PC-9 (cell line): ENCODE measurements around the gene HSBP1. TPM values are rescaled to one million over a fixed set of nuclear protein-coding genes. Genes with fewer than 3 reads are reported as not detected.

ENCODE experiments used
- BruUV-seq: library from RNA; stranded (reverse); fragments of 400-500 nt; replicated peaks from 2 replicates; lab custom pipeline; 2021; lab: Mats Ljungman, UMichigan
- CTCF ChIA-PET: fragments of 300-600 bp; sonication (Branson Sonifier 250); formaldehyde crosslinking; loops from one replicate; lab custom pipeline; 2022; ENCODE audit warnings: antibody characterized with exemption; lab: Charles Lee
- POLR2A ChIA-PET: fragments of 300-600 bp; sonication (Branson Sonifier 250); formaldehyde crosslinking; loops from one replicate; lab custom pipeline; 2022; ENCODE audit warnings: antibody characterized with exemption; ENCODE audit not compliant: unreplicated experiment; lab: Charles Lee
- DNase-seq, 2 experiments: peaks; one replicate each; pipeline versions ENCODE4 v3.0.0 to v3.0.0-alpha.2; 2015 to 2022; ENCODE audit warnings: mixed read lengths in 1 of 2
- H2AFZ ChIP-seq: fragments of 200-600 bp; sonication (generic); 2 replicates; pipeline ENCODE4 v1.8.1; 2017; ENCODE audit warnings: antibody characterized with exemption
- H3F3A ChIP-seq: fragments of 200-600 bp; sonication (generic); 2 replicates; pipeline ENCODE4 v1.8.1; 2017; ENCODE audit warnings: antibody characterized with exemption, mild to moderate bottlenecking, low read depth; ENCODE audit not compliant: insufficient read depth
- H3K27ac ChIP-seq: fragments of 200-600 bp; sonication (generic); 2 replicates; pipeline ENCODE4 v1.6.1; 2016; ENCODE audit warnings: mixed run types
- H3K27me3 ChIP-seq: fragments of 200-600 bp; sonication (generic); 2 replicates; pipeline ENCODE4 v1.6.1; 2016; ENCODE audit warnings: low read depth, mixed run types; ENCODE audit not compliant: insufficient read depth
- H3K36me3 ChIP-seq: fragments of 200-600 bp; sonication (generic); 2 replicates; pipeline ENCODE4 v1.6.1; 2016; ENCODE audit warnings: low read depth, mixed run types
- H3K4me1 ChIP-seq: fragments of 200-600 bp; sonication (generic); replicated peaks from 2 replicates; pipeline ENCODE4 v1.6.1; 2016; ENCODE audit warnings: mixed run types; ENCODE audit not compliant: insufficient read depth
- H3K4me2 ChIP-seq: fragments of 200-600 bp; sonication (generic); 2 replicates; pipeline ENCODE4 v1.6.1; 2017; ENCODE audit warnings: mixed run types
- H3K4me3 ChIP-seq: fragments of 200-600 bp; sonication (generic); 2 replicates; pipeline ENCODE4 v1.6.1; 2016; ENCODE audit warnings: mixed run types
- H3K79me2 ChIP-seq: fragments of 200-600 bp; sonication (generic); 2 replicates; pipeline ENCODE4 v1.6.1; 2017; ENCODE audit warnings: low read depth, mixed run types
- H3K9me2 ChIP-seq: fragments of 200-600 bp; sonication (generic); 2 replicates; pipeline ENCODE4 v1.8.1; 2017; ENCODE audit warnings: mild to moderate bottlenecking; ENCODE audit not compliant: insufficient read depth
- H3K9me3 ChIP-seq: fragments of 200-600 bp; sonication (generic); 2 replicates; pipeline ENCODE4 v1.8.1; 2016; ENCODE audit warnings: low read depth; ENCODE audit not compliant: insufficient read depth
- H4K20me1 ChIP-seq: fragments of 200-600 bp; sonication (generic); 2 replicates; pipeline ENCODE4 v1.8.1; 2017; ENCODE audit not compliant: insufficient read depth
- CTCF ChIP-seq: fragments of 200-600 bp; sonication (generic); conservative IDR thresholded peaks from 2 replicates; pipeline ENCODE4 v1.6.1; 2017; ENCODE audit warnings: mixed run types, antibody characterized with exemption, mild to moderate bottlenecking, moderate library complexity
- EZH2 ChIP-seq: fragments of 200-600 bp; sonication (generic); IDR thresholded peaks from 2 replicates; pipeline ENCODE4 v1.8.0; 2017; ENCODE audit warnings: antibody characterized with exemption, low read depth
- intact Hi-C: fragments of 100-400 bp; cut with micrococcal nuclease; formaldehyde crosslinking; loops from one replicate; pipeline ENCODE4 v1.10.0; 2022; ENCODE audit not compliant: unreplicated experiment
- total RNA-seq: library from RNA; stranded (reverse); gene quantifications from 2 replicates; pipeline ENCODE4 v1.2.3, GENCODE V29; 2021

Gene HSBP1
- total RNA-seq, 1 experiment from 2014 or later: 130 TPM

DNA sequence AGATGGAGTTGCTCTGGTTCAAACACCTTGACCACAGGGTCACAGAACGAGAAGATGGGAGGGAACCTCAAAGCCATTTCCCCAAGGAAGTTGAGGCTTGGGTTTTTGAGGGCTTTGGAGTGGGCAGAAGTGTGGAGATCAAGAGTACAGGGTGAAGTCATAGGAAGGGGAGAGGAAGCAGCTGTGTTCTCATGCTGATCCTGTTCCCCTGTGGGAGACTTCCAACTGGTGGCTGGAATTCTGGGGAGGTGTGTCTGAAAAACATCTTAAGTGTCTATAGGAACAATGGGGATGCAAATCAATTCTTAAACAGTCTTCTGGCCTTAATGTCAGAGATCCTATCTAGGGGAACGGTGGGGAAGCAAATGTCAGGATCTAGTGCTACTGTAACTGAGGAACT lies 38.8 kb upstream of the HSBP1 start:
- H3K4me2 ChIP-seq: no peak overlapping the region
- no peaks in the 10 kb centered on the region for H4K20me1 ChIP-seq
- H3K36me3 ChIP-seq: no peaks in the 10 kb centered on the region
- BruUV-seq: no TSS peak
- H3K79me2 ChIP-seq: no peaks in the 10 kb centered on the region
- no peaks in the 10 kb centered on the region for H3K9me3 ChIP-seq
- intact Hi-C loops: no loop called here
- no peaks in the 10 kb centered on the region for H3F3A ChIP-seq
- no peak for DNase-seq
- H3K27ac ChIP-seq: no peak overlapping the region
- no peaks in the 10 kb centered on the region for H3K4me1 ChIP-seq
- no peaks in the 10 kb centered on the region for H3K9me2 ChIP-seq
- H3K27me3 ChIP-seq: peaks cover 75% of the 10 kb centered on the region
- H2AFZ ChIP-seq: no peak overlapping the region
- no peak for TF ChIP-seq EZH2
- no peak for TF ChIP-seq CTCF
- no peak overlapping the region for H3K4me3 ChIP-seq
- ChIA-PET POLR2A (no interaction called here), CTCF (no interaction called here)

DNA sequence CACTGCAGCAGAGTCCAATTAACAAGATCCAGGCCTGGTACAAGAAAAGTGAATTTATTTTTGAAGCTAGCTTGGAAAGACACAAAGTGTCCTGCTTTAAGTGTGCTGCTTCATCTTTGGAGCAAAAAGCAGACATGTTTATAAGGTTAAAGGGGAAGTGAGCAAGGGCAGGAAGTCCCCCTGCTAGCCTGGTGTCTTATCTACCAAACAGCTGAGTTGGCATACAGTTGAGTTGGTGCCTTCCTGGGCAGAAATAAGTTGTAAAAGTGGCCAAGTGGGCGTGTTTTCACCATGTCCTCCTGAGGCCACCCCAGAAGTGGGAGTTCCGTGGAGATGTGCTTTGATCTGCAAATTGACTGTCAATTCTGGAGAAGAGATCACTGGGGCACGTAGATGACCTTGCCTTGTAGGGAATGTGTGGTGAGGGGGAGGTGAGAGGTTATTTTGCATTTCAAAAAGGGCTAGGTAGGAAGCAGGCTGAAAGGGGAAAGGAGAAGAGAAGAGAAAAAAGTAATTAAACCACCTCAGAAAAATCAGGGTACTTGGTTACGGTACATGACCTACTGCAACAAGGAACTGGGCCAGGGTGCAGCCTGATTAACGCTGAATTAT lies 38.3 kb upstream of the HSBP1 start:
- Histone ChIP-seq H3K36me3 (no peaks in the 10 kb centered on the region), H3F3A (no peaks in the 10 kb centered on the region), H3K4me3 (no peak overlapping the region), H3K4me2 (no peak overlapping the region), H4K20me1 (no peaks in the 10 kb centered on the region), H2AFZ (no peak overlapping the region), H3K79me2 (no peaks in the 10 kb centered on the region), H3K4me1 (no peaks in the 10 kb centered on the region), H3K27me3 (peaks cover 79% of the 10 kb centered on the region), H3K9me2 (no peaks in the 10 kb centered on the region), H3K9me3 (no peaks in the 10 kb centered on the region), H3K27ac (no peak overlapping the region)
- no TSS peak for BruUV-seq
- ChIA-PET CTCF (no interaction called here), POLR2A (no interaction called here)
- TF ChIP-seq EZH2: no peak
- no peak for DNase-seq
- intact Hi-C loops: no loop called here

- no peaks in the 10 kb centered on the region for H3K4me1 ChIP-seq
- no peaks in the 10 kb centered on the region for H3F3A ChIP-seq
- no peaks in the 10 kb centered on the region for H3K9me2 ChIP-seq
- no peak overlapping the region for H3K27ac ChIP-seq
- H3K36me3 ChIP-seq: no peaks in the 10 kb centered on the region
- no peak overlapping the region for H3K4me3 ChIP-seq
- ChIA-PET POLR2A (no interaction called here), CTCF (no interaction called here)
- no peak for DNase-seq
- BruUV-seq: no TSS peak
- H3K4me2 ChIP-seq: no peak overlapping the region
- H3K27me3 ChIP-seq: peaks cover 89% of the 10 kb centered on the region
- no peaks in the 10 kb centered on the region for H3K9me3 ChIP-seq
- H3K79me2 ChIP-seq: no peaks in the 10 kb centered on the region
- TF ChIP-seq CTCF (no peak), EZH2 (no peak)
- H4K20me1 ChIP-seq: no peaks in the 10 kb centered on the region
- H2AFZ ChIP-seq: no peak overlapping the region
- intact Hi-C loops: no loop called here
Measured at GRCh38 chr16:83771306-83771942, 36.4 kb upstream of the HSBP1 start.
